ENCODE results near the gene LGMN.
"Not testable (repeated sequence)": the region's sequence is repeated elsewhere in the genome, so short reads cannot be mapped to it uniquely, and the experiment has no call there.

Gene LGMN

DNA sequence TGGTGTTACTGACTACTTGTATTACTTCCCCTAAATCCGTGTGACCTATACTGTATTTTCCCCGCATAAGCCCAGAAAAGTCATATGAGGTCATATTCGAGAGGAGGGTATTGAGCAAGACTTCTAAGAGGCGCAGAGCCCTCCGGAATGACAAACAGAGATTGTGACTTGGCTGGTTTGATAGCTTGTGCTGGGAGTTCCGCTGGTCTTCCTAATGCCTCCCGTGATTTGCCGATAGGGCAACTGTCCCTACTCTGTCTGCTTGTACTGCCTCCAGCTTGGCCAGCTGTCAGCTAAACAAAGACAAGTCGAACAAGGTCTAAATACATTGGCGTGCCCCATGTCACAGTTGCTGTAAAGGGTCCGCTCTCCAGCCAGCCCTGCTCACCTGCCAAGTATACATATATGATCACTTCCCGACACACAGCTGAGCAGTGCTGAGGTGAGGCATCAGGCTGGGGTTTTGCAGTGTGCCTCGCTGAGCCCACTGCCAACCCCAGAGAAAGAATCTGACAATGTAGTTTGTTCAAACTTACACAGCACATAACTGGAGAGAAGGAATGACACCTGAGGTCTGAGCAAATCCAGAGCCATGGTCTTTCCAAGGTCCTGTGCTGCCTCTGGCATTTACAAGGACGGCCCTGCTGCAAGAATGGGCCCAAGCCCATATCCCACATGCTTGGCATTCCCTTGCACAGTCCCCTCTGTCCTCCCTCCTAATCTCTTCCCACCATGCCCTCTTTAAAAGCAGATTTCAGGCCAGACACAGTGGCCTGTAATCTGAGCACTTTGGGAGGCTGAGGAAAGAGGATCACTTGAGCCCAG is 23.7 kb downstream of the LGMN start:
- Mint-ChIP-seq H3K4me3 (no peak overlapping the region), H3K36me3 (ENCODE audit: low read depth) (no peaks in the 10 kb centered on the region), H3K4me1 (ENCODE audit: low read depth) (peaks cover 17% of the 10 kb centered on the region), H3K27me3 (peaks cover 11% of the 10 kb centered on the region), H3K9me3 (no peaks in the 10 kb centered on the region), H3K27ac (no peak overlapping the region)
- DNase-seq: no peak

DNA sequence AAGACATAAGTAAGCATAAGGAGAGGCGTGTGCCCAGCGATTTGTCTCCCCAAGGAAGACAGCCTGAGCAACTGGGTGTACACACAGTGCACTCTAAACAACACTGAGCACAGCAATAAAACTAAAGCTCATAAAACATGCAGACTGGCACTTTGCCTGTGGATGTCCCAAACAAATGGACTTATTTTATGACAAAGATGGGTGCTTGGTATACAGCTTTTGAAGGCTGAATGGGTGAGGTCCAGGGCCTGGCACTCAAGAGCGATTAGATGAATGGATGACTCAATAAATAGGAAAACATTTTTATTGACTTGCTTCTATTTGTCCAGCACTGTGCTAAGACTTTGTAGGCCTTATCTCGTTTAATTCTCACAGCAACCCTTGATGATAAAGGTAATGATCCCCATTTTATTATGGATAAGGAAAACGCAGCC is 28.5 kb downstream of the LGMN start:
- DNase-seq: no peak
- Mint-ChIP-seq H3K27ac (no peak overlapping the region), H3K4me3 (no peak overlapping the region), H3K27me3 (no peaks in the 10 kb centered on the region), H3K4me1 (ENCODE audit: low read depth) (peaks cover 5% of the 10 kb centered on the region), H3K36me3 (ENCODE audit: low read depth) (no peaks in the 10 kb centered on the region), H3K9me3 (no peaks in the 10 kb centered on the region)

DNA sequence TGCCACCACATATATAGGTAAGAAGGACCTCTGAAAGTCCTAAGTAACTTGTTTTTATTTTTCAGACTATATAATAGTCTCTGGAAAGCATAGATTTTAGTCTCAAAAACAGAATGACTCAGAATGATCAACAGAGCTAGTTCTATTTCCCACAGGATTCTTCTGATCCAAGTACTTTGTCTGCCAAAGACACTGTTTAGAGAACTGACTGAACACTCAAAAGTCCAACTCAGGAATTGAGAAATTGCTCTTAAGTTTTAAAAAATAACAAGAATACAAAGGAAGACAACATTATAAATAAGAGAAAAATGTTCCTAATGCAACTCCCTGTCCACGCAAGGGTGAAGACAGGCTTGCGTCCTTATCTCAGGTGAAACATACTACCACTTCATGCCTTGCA is 29.0 kb downstream of the LGMN start:
- no peak overlapping the region for H3K4me3 Mint-ChIP-seq
- H3K27me3 Mint-ChIP-seq: no peaks in the 10 kb centered on the region
- no peak for DNase-seq
- H3K36me3 Mint-ChIP-seq (ENCODE audit: low read depth): no peaks in the 10 kb centered on the region
- no peak overlapping the region for H3K27ac Mint-ChIP-seq
- no peaks in the 10 kb centered on the region for H3K9me3 Mint-ChIP-seq
- H3K4me1 Mint-ChIP-seq (ENCODE audit: low read depth): peaks cover 5% of the 10 kb centered on the region

DNA sequence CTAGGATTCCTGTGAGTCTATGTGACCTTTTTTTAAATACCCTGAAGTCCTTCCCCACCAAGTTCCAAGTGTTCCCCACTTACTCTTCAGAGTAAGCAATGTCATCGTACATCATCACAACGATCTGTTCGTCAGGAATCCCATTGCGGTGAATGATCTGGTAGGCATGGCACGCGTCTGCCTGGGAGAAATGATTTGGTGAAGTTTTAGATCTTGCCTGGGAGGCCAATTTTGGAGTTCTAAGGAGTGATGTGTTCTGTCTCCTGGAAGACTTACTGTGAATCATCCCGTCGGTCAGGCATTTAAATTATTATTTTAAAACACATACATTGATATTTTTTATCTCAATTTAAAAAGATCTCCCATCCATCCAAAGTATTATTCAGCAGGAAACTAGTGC is 29.8 kb downstream of the LGMN start:
- H3K4me3 Mint-ChIP-seq: no peak overlapping the region
- no peak overlapping the region for H3K27ac Mint-ChIP-seq
- no peak for DNase-seq
- H3K4me1 Mint-ChIP-seq (ENCODE audit: low read depth): peaks cover 5% of the 10 kb centered on the region
- H3K36me3 Mint-ChIP-seq (ENCODE audit: low read depth): no peaks in the 10 kb centered on the region
- H3K27me3 Mint-ChIP-seq: no peaks in the 10 kb centered on the region
- no peaks in the 10 kb centered on the region for H3K9me3 Mint-ChIP-seq

DNA sequence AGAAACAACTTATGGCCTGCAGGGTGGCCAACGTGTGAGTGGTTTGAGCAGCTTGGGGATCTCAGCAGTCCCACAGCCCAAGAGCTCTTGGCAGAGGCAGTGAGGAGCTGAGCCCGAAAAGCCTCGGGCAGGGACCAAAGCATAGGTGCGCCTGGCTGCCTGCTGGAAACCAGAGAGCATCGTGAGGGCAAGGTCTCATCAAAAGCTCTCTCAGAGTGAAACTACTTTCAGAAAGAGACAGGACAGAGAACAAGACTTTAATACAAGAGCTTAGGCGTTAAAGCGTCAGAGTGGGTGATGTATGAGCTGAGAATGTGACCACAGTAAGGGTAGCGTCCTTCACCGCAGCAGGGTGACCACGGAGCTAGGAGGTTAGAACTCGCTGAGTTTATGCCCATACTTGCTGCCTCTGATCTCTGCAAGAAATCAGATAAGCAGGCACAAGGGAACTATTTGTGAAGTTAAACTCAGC is 30.8 kb downstream of the LGMN start:
- H3K27me3 Mint-ChIP-seq: no peaks in the 10 kb centered on the region
- no peak overlapping the region for H3K27ac Mint-ChIP-seq
- DNase-seq: no peak
- no peaks in the 10 kb centered on the region for H3K36me3 Mint-ChIP-seq (ENCODE audit: low read depth)
- H3K4me1 Mint-ChIP-seq (ENCODE audit: low read depth): peaks cover 5% of the 10 kb centered on the region
- H3K4me3 Mint-ChIP-seq: no peak overlapping the region
- H3K9me3 Mint-ChIP-seq: no peaks in the 10 kb centered on the region

DNA sequence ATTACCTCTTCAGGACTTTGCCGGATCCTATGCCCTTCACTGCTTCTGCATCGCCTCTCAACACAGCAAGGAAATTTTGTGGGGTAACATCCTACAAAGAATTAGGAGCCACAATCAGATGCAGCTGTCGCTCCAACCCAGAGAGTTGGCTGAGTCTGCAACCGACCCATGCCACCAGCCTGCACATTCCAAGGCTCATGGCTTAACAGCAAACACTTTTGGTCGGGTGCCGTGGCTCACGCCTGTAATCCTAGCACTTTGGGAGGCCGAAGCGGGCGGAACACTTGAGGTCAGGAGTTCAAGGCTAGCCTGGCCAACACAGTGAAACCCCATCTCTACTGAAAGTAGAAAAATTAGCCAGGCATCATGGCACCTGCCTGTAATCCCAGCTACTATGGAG is 32.3 kb downstream of the LGMN start:
- DNase-seq: no peak
- Mint-ChIP-seq H3K4me1 (ENCODE audit: low read depth) (peaks cover 5% of the 10 kb centered on the region), H3K9me3 (no peaks in the 10 kb centered on the region), H3K36me3 (ENCODE audit: low read depth) (no peaks in the 10 kb centered on the region), H3K27ac (no peak overlapping the region), H3K4me3 (no peak overlapping the region), H3K27me3 (no peaks in the 10 kb centered on the region)

DNA sequence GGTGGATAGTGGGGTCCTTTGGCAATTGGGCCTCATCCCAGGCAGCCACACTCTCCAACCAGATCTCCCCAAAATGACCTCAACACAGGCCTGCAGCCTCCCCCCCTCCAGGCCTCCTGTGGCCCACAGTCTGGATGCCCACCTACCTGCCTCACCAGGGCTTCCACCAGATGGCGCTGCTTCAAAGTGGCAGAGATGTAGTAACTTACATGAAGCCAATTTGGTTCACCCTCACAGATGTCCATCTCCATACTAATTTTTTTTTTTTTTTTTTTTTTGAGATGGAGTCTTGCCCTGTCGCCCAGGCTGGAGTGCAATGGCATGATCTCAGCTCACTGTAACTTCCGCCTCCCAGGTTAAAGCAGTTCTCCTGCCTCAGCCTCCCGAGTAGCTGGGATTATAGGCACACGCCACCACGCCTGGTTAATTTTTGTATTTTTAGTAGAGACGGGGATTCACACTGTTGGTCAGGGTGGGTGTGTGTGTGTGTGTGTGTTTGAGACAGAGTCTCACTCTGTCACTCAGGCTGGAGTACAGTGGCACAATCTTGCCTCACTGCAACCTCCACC is 33.6 kb downstream of the LGMN start:
- H3K4me1 Mint-ChIP-seq (ENCODE audit: low read depth); H3K9me3 Mint-ChIP-seq; H3K27me3 Mint-ChIP-seq; H3K4me3 Mint-ChIP-seq; H3K36me3 Mint-ChIP-seq (ENCODE audit: low read depth); H3K27ac Mint-ChIP-seq: not testable (repeated sequence)
- DNase-seq: peak; percentile 86

DNA sequence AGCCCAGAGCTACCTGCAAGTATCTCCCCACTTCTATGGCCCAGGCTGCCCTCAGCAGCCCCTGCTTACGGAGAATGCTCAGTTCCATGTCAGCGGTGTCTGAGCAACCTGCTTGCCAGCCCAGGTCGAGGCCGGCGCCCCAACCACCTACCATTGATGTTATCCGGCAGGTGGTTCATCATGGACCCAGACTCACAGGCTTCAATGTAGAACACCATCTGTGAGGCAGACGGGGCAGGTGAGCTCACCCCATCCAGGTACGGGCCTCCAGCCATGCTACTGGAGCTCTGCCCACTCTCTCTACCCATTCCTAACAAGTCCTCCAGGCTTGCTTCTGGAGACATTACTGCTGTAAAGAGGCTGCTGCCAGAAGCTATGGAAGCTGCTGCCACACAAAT is 35.8 kb downstream of the LGMN start:
- Mint-ChIP-seq H3K27me3 (no peaks in the 10 kb centered on the region), H3K4me1 (ENCODE audit: low read depth) (peaks cover 3% of the 10 kb centered on the region), H3K27ac (no peak overlapping the region)

DNA sequence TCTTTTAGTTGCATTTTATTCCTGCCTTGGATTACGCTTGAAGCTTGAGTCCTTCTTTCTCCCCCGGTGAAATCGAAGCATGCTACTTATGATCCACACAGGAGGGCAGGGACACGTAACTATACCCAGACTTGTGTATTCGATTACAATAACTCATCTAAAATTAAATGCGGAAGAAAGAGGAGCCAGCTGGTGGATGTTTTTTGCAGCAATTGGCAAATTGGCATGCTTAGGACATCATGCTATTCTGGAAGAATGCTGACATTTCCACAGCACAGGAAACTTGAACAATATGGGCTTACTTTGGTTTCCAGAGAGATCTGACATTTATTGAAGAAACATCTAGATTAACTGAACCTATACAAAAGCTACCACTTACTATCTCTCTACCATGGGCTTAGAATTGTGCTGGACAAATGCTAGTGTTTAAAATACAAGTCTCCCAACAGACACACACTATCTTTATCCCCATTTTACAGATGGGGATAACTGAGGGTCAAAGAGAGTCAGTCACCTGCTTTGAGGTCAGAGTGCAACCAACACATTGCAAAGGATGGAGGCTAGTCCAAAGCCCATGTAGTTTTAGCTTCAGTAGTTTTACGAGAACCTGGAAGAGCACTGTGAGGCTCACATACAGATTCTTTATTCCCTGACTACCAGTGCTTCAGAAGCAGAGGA is 36.3 kb downstream of the LGMN start:
- no peaks in the 10 kb centered on the region for H3K36me3 Mint-ChIP-seq (ENCODE audit: low read depth)
- H3K4me3 Mint-ChIP-seq: no peak overlapping the region
- no peaks in the 10 kb centered on the region for H3K9me3 Mint-ChIP-seq
- H3K4me1 Mint-ChIP-seq (ENCODE audit: low read depth): no peaks in the 10 kb centered on the region
- DNase-seq: no peak
- H3K27me3 Mint-ChIP-seq: no peaks in the 10 kb centered on the region
- H3K27ac Mint-ChIP-seq: no peak overlapping the region

More for the DNA sequence above, 35.8 kb downstream of the LGMN start:
- Mint-ChIP-seq H3K9me3 (no peaks in the 10 kb centered on the region), H3K4me3 (no peak overlapping the region), H3K36me3 (ENCODE audit: low read depth) (no peaks in the 10 kb centered on the region)
- DNase-seq: no peak

DNA sequence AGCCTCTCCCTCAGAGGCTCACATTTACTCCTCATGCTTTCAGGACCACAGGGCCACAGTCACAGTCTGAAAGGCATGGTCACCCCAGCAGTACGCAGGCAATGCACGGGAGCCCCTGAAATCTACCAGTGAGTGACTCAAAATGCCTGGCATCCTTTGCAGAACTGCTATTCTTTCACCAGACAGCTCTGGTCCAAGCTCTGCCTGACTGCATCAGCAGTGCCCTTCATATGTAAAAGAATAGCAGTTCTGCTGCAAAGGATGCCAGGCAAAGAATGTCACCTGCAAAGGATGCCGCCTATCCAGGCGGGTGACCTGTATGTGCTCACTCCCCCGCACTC is 38.5 kb downstream of the LGMN start:
- H3K4me3 Mint-ChIP-seq: no peak overlapping the region
- no peak overlapping the region for H3K27ac Mint-ChIP-seq
- DNase-seq: no peak
- no peaks in the 10 kb centered on the region for H3K9me3 Mint-ChIP-seq
- peaks cover under 1% of the 10 kb centered on the region for H3K27me3 Mint-ChIP-seq
- H3K4me1 Mint-ChIP-seq (ENCODE audit: low read depth): no peaks in the 10 kb centered on the region
- H3K36me3 Mint-ChIP-seq (ENCODE audit: low read depth): no peaks in the 10 kb centered on the region

DNA sequence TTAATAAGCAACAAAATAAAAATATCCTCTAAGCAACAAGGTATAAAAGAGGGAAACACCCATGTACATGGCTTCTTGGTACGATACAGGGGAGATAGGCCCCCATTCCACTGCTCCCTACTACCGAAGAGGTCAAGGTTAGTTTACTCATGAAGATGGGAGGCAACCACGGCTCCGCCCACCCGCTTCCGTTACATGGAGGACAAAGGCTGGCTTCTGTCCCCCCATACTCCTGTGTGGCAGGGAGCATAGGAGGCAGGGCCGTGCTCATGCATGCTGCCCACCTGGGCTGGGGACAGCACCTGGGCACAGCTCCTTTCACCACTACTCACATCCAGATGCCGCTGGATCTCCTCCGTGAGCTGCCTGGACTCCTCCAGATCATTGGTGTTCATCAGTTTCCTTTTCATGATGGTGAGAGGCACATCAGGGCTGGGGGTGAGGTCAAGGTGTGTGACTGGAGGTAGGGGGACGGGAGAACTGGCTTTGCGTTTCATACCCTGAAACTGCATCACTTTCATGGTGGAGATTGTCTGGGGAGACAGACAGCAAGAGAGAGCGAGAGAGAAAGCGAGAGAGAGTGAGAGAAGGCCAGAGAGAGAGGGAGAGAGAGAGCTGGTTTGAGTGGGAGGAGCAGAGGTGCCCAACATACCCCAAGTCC is 39.0 kb downstream of the LGMN start:
- H3K9me3 Mint-ChIP-seq: no peaks in the 10 kb centered on the region
- H3K27me3 Mint-ChIP-seq: peaks cover 5% of the 10 kb centered on the region
- no peak overlapping the region for H3K4me3 Mint-ChIP-seq
- no peak overlapping the region for H3K27ac Mint-ChIP-seq
- H3K4me1 Mint-ChIP-seq (ENCODE audit: low read depth): no peaks in the 10 kb centered on the region
- DNase-seq: no peak
- H3K36me3 Mint-ChIP-seq (ENCODE audit: low read depth): peaks cover 2% of the 10 kb centered on the region

DNA sequence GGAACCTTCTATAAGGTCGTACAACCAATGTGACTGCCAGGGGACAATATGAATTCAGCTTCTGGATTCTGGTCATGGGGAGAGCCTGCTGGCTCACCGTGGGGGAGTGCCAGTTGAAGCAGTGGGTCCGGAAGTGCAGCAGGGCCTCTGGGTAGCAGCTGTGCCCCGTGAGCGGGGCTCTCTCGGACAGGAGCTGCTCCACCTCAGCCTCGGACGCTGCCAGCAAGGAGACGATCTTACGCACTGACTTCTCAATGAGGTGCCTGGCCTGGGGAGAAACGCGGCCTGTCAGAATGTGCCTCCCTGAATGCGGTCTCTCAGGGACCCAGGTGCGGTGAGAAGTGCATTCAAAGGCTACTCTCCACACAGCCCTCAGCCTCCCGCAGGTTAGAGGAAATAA is 42.0 kb downstream of the LGMN start:
- DNase-seq: no peak
- H3K36me3 Mint-ChIP-seq (ENCODE audit: low read depth): peaks cover 5% of the 10 kb centered on the region
- peaks cover 2% of the 10 kb centered on the region for H3K4me1 Mint-ChIP-seq (ENCODE audit: low read depth)
- no peak overlapping the region for H3K4me3 Mint-ChIP-seq
- no peak overlapping the region for H3K27ac Mint-ChIP-seq
- no peaks in the 10 kb centered on the region for H3K9me3 Mint-ChIP-seq
- peaks cover 12% of the 10 kb centered on the region for H3K27me3 Mint-ChIP-seq

DNA sequence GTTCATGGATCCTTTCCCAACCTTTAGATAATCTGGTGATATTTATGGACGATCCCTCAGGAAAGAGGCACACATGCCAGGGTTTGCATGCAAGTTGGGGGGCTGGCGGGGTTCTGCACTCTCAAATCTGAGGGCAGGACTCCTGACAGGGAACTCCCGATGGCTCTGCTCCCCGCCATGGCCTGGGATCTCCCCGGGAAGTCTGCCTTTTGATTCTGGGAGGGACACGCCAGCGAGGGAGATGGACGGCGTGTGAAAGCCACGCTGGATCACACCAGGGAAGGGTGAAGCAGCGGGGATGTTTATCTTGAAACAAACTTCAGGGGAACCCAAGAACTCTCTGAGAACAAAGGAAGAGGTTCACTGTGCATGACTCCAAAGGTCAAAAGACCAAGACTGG is 43.6 kb downstream of the LGMN start:
- Mint-ChIP-seq H3K27ac (no peak overlapping the region), H3K9me3 (no peaks in the 10 kb centered on the region), H3K4me1 (ENCODE audit: low read depth) (peaks cover 2% of the 10 kb centered on the region), H3K27me3 (peaks cover 12% of the 10 kb centered on the region), H3K4me3 (no peak overlapping the region), H3K36me3 (ENCODE audit: low read depth) (peaks cover 5% of the 10 kb centered on the region)
- DNase-seq: no peak

DNA sequence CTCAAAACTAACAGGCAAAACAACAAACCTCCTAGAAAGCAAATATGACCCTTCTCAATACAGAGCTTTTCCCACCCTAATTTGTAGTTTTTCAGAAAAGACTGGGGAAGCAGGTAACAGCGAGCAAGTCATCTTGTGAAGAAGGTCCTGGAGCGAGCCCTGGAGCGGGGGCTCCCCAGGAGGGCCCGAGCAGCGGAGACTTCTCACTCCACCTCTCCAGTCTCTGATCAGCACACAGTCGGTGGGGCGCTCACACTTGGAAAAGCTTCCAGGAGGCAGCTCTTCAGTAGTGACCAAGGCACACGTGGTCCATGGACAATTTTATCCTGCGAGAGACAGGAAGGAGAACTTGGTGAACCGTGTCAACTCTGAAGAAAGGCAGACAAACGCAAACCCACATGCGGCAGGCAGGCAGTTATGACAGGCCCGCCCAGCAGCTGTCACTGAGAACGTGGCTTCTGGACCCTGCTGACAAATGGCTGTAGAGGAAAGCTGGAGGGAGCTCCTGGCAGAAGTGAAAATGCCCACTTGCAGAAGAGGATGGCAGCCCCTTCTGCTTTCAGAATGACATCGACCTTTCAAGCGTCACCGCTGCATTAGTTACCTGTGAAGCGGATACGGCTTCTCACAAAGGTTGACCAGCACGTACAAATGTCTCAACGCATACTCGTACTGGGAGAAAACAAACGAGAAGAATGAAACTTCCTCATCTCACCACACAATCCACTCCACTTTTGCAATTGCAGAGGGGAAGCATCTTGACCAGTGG is 44.2 kb downstream of the LGMN start:
- H3K36me3 Mint-ChIP-seq (ENCODE audit: low read depth): peaks cover 5% of the 10 kb centered on the region
- peaks cover 2% of the 10 kb centered on the region for H3K4me1 Mint-ChIP-seq (ENCODE audit: low read depth)
- no peaks in the 10 kb centered on the region for H3K9me3 Mint-ChIP-seq
- no peak for DNase-seq
- no peak overlapping the region for H3K4me3 Mint-ChIP-seq
- H3K27ac Mint-ChIP-seq: no peak overlapping the region
- H3K27me3 Mint-ChIP-seq: peaks cover 12% of the 10 kb centered on the region

Measured in activated T-cell treated with anti-CD3 and anti-CD28 coated beads, Interleukin-2, amount 50 U/mL, for 24 hours (primary cell).